Liver (tissue), 3 donors: ENCODE measurements around the gene NDUFS2.

Source experiments
- EGR1 ChIP-seq, 2 donors: IDR thresholded peaks; 2 replicates each; pipeline ENCODE4 v1.6.1; 2016 to 2018; ENCODE audit warnings: antibody characterized with exemption in 2 of 2, low read depth in 2 of 2
- FOXA1 ChIP-seq: IDR thresholded peaks from 2 replicates; pipeline ENCODE4 v1.6.1; 2016; ENCODE audit warnings: antibody characterized with exemption
- GABPA ChIP-seq, 2 donors: IDR thresholded peaks in 1 of 2; conservative IDR thresholded peaks in 1 of 2; 2 replicates each; pipeline ENCODE4 v1.6.1; 2016; ENCODE audit warnings: antibody characterized with exemption in 2 of 2, mild to moderate bottlenecking in 1 of 2, moderate library complexity in 1 of 2
- JUND ChIP-seq, 2 donors: IDR thresholded peaks; 2 replicates each; pipeline ENCODE4 v1.6.1; 2016; ENCODE audit warnings: antibody characterized with exemption in 2 of 2
- RAD21 ChIP-seq, 2 donors: IDR thresholded peaks; 2 replicates each; pipeline ENCODE4 v1.6.1; 2016; ENCODE audit warnings: antibody characterized with exemption in 2 of 2, mild to moderate bottlenecking in 2 of 2
- RXRA ChIP-seq, 2 donors: IDR thresholded peaks; 2 replicates each; pipeline ENCODE4 v1.6.1; 2017 to 2018; ENCODE audit warnings: antibody characterized with exemption in 2 of 2, mild to moderate bottlenecking in 1 of 2
- SP1 ChIP-seq: IDR thresholded peaks from 2 replicates; pipeline ENCODE4 v1.6.1; 2018; ENCODE audit warnings: antibody characterized with exemption, mild to moderate bottlenecking
- TAF1 ChIP-seq: conservative IDR thresholded peaks from 2 replicates; pipeline ENCODE4 v1.6.1; 2016; ENCODE audit warnings: antibody characterized with exemption, mild to moderate bottlenecking
- YY1 ChIP-seq: IDR thresholded peaks from 2 replicates; pipeline ENCODE4 v1.6.1; 2016; ENCODE audit warnings: antibody characterized with exemption, mild to moderate bottlenecking
- TF ChIP-seq, protein P1 (sequence below): fragments of 150-350 bp; IDR thresholded peaks from 2 replicates; pipeline ENCODE4 v1.5.1; 2017; ENCODE audit warnings: improper control_type of control experiment, low read depth, low read length; ENCODE audit not compliant: missing input control
- TF ChIP-seq, protein P2 (sequence below): IDR thresholded peaks from 2 replicates; pipeline ENCODE4 v1.6.1; 2016; ENCODE audit warnings: antibody characterized with exemption, mild to moderate bottlenecking
- TF ChIP-seq, protein P3 (sequence below): IDR thresholded peaks from 2 replicates; pipeline ENCODE4 v1.6.1; 2016; ENCODE audit warnings: antibody characterized with exemption
- TF ChIP-seq, protein P4 (sequence below): IDR thresholded peaks from 2 replicates; pipeline ENCODE4 v1.6.1; 2016; ENCODE audit warnings: antibody characterized with exemption
- donor health status: healthy.
- donor health status: healthy.

DNA sequence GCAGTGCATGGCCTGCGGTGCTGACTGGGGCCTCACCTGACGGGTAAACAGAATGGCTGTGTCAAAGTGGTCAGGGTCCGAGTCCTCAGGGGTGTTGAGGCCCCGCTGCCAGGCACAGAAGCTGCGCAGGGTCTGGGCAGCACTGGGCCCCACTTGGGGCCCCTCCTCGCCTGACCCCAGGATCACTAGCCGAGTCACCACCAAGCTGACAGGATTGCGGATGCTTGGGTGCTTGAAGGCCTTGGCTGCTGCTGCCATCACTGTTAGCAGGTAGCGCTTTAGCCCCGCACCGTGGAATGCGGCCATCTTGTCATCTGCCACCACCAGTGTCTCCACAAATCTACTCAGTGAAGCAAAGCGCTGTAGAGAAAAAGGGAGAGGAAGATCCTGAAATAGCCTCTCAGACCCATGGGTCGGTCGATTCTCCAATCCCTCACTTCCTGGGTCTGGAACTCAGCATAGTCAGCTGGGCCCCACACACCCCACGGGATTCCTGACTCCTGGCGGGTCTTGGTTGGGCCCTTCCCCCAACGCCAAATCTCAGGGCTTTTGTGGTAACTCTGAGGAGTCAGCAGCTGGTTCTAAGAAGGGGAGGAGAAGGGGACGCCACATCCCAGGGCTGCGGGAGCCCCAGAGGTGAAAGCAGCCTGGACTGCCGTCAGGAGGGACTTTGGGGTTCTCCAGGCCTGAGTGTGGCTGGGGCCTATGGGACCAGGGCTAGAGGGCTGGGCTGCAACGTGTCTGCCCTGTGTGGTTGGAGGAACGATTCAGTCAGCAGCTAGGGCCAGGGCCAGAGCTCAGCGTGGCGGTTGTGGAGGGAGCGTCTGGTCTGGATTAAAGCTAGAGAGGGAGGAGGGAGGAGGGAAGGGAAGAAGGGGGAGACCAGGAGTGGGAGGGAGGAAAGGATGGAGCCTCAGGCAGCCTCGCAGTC, 5.4 kb upstream of the NDUFS2 start:
- TF ChIP-seq, protein P1, sequence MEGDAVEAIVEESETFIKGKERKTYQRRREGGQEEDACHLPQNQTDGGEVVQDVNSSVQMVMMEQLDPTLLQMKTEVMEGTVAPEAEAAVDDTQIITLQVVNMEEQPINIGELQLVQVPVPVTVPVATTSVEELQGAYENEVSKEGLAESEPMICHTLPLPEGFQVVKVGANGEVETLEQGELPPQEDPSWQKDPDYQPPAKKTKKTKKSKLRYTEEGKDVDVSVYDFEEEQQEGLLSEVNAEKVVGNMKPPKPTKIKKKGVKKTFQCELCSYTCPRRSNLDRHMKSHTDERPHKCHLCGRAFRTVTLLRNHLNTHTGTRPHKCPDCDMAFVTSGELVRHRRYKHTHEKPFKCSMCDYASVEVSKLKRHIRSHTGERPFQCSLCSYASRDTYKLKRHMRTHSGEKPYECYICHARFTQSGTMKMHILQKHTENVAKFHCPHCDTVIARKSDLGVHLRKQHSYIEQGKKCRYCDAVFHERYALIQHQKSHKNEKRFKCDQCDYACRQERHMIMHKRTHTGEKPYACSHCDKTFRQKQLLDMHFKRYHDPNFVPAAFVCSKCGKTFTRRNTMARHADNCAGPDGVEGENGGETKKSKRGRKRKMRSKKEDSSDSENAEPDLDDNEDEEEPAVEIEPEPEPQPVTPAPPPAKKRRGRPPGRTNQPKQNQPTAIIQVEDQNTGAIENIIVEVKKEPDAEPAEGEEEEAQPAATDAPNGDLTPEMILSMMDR, result no peak
- no peak for TF ChIP-seq SP1
- TF ChIP-seq GABPA (IDR thresholded peaks at IDR 0.05 in 1 of 2, conservative IDR thresholded peaks at IDR 0.05 in 1 of 2), result no peak
- TF ChIP-seq TAF1, result no peak
- no peak for TF ChIP-seq RAD21 (IDR thresholded peaks at IDR 0.05)
- TF ChIP-seq, protein P2, sequence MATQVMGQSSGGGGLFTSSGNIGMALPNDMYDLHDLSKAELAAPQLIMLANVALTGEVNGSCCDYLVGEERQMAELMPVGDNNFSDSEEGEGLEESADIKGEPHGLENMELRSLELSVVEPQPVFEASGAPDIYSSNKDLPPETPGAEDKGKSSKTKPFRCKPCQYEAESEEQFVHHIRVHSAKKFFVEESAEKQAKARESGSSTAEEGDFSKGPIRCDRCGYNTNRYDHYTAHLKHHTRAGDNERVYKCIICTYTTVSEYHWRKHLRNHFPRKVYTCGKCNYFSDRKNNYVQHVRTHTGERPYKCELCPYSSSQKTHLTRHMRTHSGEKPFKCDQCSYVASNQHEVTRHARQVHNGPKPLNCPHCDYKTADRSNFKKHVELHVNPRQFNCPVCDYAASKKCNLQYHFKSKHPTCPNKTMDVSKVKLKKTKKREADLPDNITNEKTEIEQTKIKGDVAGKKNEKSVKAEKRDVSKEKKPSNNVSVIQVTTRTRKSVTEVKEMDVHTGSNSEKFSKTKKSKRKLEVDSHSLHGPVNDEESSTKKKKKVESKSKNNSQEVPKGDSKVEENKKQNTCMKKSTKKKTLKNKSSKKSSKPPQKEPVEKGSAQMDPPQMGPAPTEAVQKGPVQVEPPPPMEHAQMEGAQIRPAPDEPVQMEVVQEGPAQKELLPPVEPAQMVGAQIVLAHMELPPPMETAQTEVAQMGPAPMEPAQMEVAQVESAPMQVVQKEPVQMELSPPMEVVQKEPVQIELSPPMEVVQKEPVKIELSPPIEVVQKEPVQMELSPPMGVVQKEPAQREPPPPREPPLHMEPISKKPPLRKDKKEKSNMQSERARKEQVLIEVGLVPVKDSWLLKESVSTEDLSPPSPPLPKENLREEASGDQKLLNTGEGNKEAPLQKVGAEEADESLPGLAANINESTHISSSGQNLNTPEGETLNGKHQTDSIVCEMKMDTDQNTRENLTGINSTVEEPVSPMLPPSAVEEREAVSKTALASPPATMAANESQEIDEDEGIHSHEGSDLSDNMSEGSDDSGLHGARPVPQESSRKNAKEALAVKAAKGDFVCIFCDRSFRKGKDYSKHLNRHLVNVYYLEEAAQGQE, result no peak
- TF ChIP-seq, protein P3, sequence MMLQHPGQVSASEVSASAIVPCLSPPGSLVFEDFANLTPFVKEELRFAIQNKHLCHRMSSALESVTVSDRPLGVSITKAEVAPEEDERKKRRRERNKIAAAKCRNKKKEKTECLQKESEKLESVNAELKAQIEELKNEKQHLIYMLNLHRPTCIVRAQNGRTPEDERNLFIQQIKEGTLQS, result no peak
- no peak for TF ChIP-seq YY1
- TF ChIP-seq, protein P4, sequence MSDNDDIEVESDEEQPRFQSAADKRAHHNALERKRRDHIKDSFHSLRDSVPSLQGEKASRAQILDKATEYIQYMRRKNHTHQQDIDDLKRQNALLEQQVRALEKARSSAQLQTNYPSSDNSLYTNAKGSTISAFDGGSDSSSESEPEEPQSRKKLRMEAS, result no peak
- TF ChIP-seq RXRA (IDR thresholded peaks at IDR 0.05), result no peak
- no peak for TF ChIP-seq EGR1 (IDR thresholded peaks at IDR 0.05; ENCODE audit: low read depth in 2 of 2)
- TF ChIP-seq FOXA1, result no peak
- no peak for TF ChIP-seq JUND (IDR thresholded peaks at IDR 0.05)
